ENCODE data around the gene ANKS1A. TPM values are rescaled to one million over a fixed set of nuclear protein-coding genes. Genes with fewer than 3 reads are reported as not detected.

The ANKS1A gene
- polyA plus RNA-seq, 2 of the 4 experiments (the other 2 are of a cell fraction) = 3.6 to 5.9 TPM

DNA sequence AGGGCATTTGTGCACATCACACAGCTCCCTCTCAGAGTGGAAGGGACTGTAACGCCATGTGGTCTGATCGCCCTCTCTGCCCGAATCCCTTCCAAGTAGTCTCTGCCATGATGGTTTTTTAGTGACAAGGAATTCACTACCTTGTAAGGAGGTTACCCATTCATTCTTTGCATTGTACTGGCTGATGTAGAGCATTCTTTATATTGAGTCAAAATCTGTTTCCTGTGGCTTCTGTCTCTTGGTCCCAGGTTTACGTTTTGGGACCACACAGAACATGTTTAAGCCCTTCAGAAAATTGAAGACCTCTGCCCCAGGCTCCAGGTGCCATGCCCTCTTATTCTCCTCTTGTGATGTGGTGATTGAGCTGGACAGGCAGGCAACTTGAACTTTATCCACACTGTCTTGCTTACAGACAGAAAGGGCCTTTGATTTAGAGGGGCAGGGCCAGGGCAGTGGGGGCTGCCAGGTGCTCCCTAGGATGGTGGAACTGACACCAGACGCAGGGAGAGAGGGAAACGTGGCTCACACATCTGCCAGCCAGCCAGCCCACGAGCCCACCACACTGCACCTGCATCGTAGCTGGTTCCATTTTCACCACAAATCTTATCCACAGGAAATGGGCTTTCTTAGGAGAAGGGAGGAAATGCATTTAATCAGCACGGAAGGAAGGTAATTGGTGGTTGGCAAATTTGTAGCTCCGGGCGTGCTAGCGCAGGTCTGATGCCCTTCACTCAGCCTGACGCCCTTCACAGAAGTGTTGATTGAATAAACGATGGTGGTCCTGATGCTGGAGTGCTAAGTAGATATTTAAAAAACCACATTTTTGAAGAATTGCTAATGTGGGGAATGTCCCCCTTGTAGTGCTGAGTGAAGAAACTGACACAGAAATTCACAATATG, 173.9 kb downstream of the ANKS1A start:
- Histone ChIP-seq H3K4me2 (no peak overlapping the region), H3K4me3 (no peak overlapping the region), H3K9me3 (no peaks in the 10 kb centered on the region), H3K4me1 (no peaks in the 10 kb centered on the region), H3K27ac (no peak overlapping the region)
- TF ChIP-seq ESRRA (IDR thresholded peaks at IDR 0.05; ENCODE audit: borderline replicate concordance, low read length) = no peak
- TF ChIP-seq POLR2AphosphoS2 (conservative IDR thresholded peaks at IDR 0.05; ENCODE audit: low read length) = no peak
- no peak for TF ChIP-seq BHLHE40 (IDR thresholded peaks at IDR 0.05; ENCODE audit: low read depth, low read length)
- TF ChIP-seq, protein P1, sequence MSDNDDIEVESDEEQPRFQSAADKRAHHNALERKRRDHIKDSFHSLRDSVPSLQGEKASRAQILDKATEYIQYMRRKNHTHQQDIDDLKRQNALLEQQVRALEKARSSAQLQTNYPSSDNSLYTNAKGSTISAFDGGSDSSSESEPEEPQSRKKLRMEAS (IDR thresholded peaks at IDR 0.05) = no peak
- no peak for TF ChIP-seq TFCP2L1 (CRISPR knock-in tag; IDR thresholded peaks at IDR 0.05)
- TF ChIP-seq, protein P2, sequence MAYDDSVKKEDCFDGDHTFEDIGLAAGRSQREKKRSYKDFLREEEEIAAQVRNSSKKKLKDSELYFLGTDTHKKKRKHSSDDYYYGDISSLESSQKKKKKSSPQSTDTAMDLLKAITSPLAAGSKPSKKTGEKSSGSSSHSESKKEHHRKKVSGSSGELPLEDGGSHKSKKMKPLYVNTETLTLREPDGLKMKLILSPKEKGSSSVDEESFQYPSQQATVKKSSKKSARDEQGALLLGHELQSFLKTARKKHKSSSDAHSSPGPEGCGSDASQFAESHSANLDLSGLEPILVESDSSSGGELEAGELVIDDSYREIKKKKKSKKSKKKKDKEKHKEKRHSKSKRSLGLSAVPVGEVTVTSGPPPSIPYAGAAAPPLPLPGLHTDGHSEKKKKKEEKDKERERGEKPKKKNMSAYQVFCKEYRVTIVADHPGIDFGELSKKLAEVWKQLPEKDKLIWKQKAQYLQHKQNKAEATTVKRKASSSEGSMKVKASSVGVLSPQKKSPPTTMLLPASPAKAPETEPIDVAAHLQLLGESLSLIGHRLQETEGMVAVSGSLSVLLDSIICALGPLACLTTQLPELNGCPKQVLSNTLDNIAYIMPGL (CRISPR knock-in tag; IDR thresholded peaks at IDR 0.05; ENCODE audit: borderline replicate concordance) = no peak
- TF ChIP-seq MAZ (IDR thresholded peaks at IDR 0.05; ENCODE audit: borderline replicate concordance, low read depth, low read length) = no peak
- no peak for TF ChIP-seq BCL3 (IDR thresholded peaks at IDR 0.05)
- TF ChIP-seq TP53 (CRISPR knock-in tag; IDR thresholded peaks at IDR 0.05) = no peak
- ChIA-PET CTCF (interaction anchor here (1.0 to 1.8 kb wide), 3 partner anchors 10 to 76 kb away, joined by 3 to 7 read pairs (median 3); no protein-coding TSS in a partner anchor), POLR2A (no interaction called here)
- FAIRE-seq = no peak
- DNase-seq (ENCODE audit: low read depth in 1 of 2, low spot score in 1 of 2) = no peak
- ATAC-seq = no peak
- 90% methylated on average over 14 of the region's 14 CpGs for WGBS (ENCODE audit: missing lambda C conversion rate)

DNA sequence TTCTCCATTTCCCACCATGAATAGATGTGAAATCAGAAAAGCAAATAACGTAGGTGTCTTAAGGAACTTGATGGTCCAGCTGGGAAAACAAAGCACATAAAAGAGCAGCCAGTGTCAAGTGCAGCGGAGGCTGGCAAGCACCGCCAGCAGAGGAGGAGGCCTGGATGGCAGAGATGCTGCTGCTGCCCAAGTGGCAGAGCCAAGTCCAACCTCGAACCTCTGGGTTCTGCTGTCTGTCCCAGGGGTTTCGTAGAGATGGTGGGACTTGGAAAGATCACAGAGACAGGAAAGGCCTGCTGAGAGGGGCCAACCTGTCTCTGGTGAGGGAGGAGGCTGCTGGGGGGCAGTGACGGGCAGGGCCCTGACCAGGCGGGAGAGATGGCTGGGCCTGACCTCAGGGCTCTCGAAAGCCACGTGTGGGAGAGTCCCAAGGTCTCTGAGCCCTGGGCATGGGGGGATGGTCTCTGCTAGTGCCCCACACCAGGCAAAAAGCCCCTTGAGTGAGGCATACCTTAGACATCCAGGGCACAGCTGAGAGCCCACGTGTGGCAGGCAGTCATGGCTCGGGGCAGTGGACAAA, 174.7 kb downstream of the ANKS1A start:
- no peak for ATAC-seq

More for the DNA sequence above, 174.7 kb downstream of the ANKS1A start:
- ChIA-PET POLR2A (no interaction called here), CTCF (no interaction called here)
- Histone ChIP-seq H3K9me3 (no peaks in the 10 kb centered on the region), H3K4me2 (no peak overlapping the region), H3K4me1 (no peaks in the 10 kb centered on the region), H3K27ac (no peak overlapping the region), H3K4me3 (no peak overlapping the region)
- WGBS (ENCODE audit: missing lambda C conversion rate) = 74% methylated on average over 9 of the region's 11 CpGs
- TF ChIP-seq HEYL (CRISPR knock-in tag; IDR thresholded peaks at IDR 0.05) = no peak
- TF ChIP-seq, protein P3, sequence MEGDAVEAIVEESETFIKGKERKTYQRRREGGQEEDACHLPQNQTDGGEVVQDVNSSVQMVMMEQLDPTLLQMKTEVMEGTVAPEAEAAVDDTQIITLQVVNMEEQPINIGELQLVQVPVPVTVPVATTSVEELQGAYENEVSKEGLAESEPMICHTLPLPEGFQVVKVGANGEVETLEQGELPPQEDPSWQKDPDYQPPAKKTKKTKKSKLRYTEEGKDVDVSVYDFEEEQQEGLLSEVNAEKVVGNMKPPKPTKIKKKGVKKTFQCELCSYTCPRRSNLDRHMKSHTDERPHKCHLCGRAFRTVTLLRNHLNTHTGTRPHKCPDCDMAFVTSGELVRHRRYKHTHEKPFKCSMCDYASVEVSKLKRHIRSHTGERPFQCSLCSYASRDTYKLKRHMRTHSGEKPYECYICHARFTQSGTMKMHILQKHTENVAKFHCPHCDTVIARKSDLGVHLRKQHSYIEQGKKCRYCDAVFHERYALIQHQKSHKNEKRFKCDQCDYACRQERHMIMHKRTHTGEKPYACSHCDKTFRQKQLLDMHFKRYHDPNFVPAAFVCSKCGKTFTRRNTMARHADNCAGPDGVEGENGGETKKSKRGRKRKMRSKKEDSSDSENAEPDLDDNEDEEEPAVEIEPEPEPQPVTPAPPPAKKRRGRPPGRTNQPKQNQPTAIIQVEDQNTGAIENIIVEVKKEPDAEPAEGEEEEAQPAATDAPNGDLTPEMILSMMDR (IDR thresholded peaks at IDR 0.05) = no peak
- TF ChIP-seq CBX2 (IDR thresholded peaks at IDR 0.05; ENCODE audit: borderline replicate concordance, low read depth) = no peak
- no peak for TF ChIP-seq ATOH8 (CRISPR knock-in tag; IDR thresholded peaks at IDR 0.05; ENCODE audit: low read depth)
- TF ChIP-seq EHMT2 (IDR thresholded peaks at IDR 0.05; ENCODE audit: low read depth) = no peak
- no peak for TF ChIP-seq POLR2AphosphoS2 (conservative IDR thresholded peaks at IDR 0.05; ENCODE audit: low read length)
- TF ChIP-seq TP53 (CRISPR knock-in tag; IDR thresholded peaks at IDR 0.05) = no peak
- TF ChIP-seq CBX8 (IDR thresholded peaks at IDR 0.05) = no peak
- no peak for TF ChIP-seq E2F6 (IDR thresholded peaks at IDR 0.05; ENCODE audit: borderline replicate concordance, low read depth)
- no peak for TF ChIP-seq FOSB (CRISPR knock-in tag; IDR thresholded peaks at IDR 0.05)
- DNase-seq (ENCODE audit: low read depth in 1 of 2, low spot score in 1 of 2) (no peak), FAIRE-seq (no peak)

Data from A549 (cell line).